Adrenal gland (tissue), 12 donors: ENCODE data around the gene SLIT3. TPM values are rescaled to one million over a fixed set of nuclear protein-coding genes. Genes with fewer than 3 reads are reported as not detected.

Experiments
- DNase-seq, 7 donors: peaks; one replicate each; pipeline ENCODE4 v3.0.0-alpha.2; 2019 to 2020
- H3K27ac ChIP-seq, 5 donors: fragments of 200-600 bp; sonication (generic) in 4 of 5; 1 replicate in 3 of 5; 2 replicates in 2 of 5; pipeline versions ENCODE4 v1.5.1 to v1.8.0; 2016 to 2020; ENCODE audit warnings: mild to moderate bottlenecking in 1 of 5
- H3K27me3 ChIP-seq: fragments of 200-600 bp; 2 replicates; pipeline ENCODE4 v1.8.0; 2021
- H3K36me3 ChIP-seq, 2 donors: fragments of 200-600 bp; replicated peaks in 1 of 2; 1 replicate in 1 of 2; 2 replicates in 1 of 2; pipeline versions ENCODE4 v1.5.1 to v1.8.0; 2018 to 2022
- H3K4me1 ChIP-seq, 2 donors: fragments of 200-600 bp; replicated peaks in 1 of 2; 1 replicate in 1 of 2; 2 replicates in 1 of 2; pipeline versions ENCODE4 v1.5.1 to v1.8.0; 2018 to 2021
- H3K4me3 ChIP-seq, 4 donors: fragments of 200-600 bp; sonication (generic) in 3 of 4; one replicate each; pipeline ENCODE4 v1.5.1; 2016 to 2018
- H3K9me3 ChIP-seq, 3 donors: fragments of 200-600 bp; sonication (generic) in 1 of 3; replicated peaks in 1 of 3; 1 replicate in 2 of 3; 2 replicates in 1 of 3; pipeline versions ENCODE4 v1.5.1 to v1.8.0; 2016 to 2021
- POLR2A ChIP-seq, 2 donors: fragments of 450-650 bp; IDR thresholded peaks; one replicate each; pipeline ENCODE4 v1.6.1; 2017; ENCODE audit warnings: antibody characterized with exemption in 2 of 2, mild to moderate bottlenecking in 2 of 2, moderate library complexity in 1 of 2
- WGBS, 4 donors: extraction: QIAGEN DNeasy Blood & Tissue Kit in 2 of 4; methylation state at CpG; one replicate each; pipeline versions ENCODE4 v1.1.5 to v1.1.7; 2013 to 2017; 5-methylcytosine and 5-hydroxymethylcytosine counted together
- intact Hi-C, 2 donors: fragments of 100-400 bp; cut with DNase I; formaldehyde crosslinking; loops; one replicate each; pipeline versions ENCODE4 v1.14.1 to v1.15.0; 2022 to 2023
- polyA plus RNA-seq, 3 donors: library from polyadenylated mRNA; stranded (reverse); fragments of 200-250 nt in 2 of 3; fragments of 350-450 nt in 1 of 3; fragmentation: Illumina TruSeq in 1 of 3; extraction: RNeasy Lipid Tissue Mini Kit (QIAGEN cat#74804) in 1 of 3; gene quantifications; one replicate each; pipeline ENCODE4 v1.2.3, GENCODE V29; 2013 to 2014
- total RNA-seq, 9 donors: library from RNA; depleted of rRNA in 4 of 9; stranded (reverse); fragments of >200 nt in 4 of 9; fragments of 120-200 nt in 1 of 9; fragmentation: NEBNext Ultra II Directional in 1 of 9; extraction: Animal tissue kit (Norgen Biotek cat#: 25700) in 1 of 9; gene quantifications; one replicate each; pipeline versions ENCODE4 v1.1.0 to v1.2.4, GENCODE V29; 2013 to 2023
- TF ChIP-seq, protein P1 (sequence below), 6 experiments: fragments of 450-650 bp in 4 of 6; fragments of 200-600 bp in 2 of 6; sonication (generic) in 1 of 6; IDR thresholded peaks; 1 replicate in 5 of 6; 2 replicates in 1 of 6; pipeline versions ENCODE4 v1.5.1 to v1.8.0; 2016 to 2021; ENCODE audit warnings: antibody characterized with exemption in 6 of 6, mild to moderate bottlenecking in 2 of 6, moderate library complexity in 1 of 6
- donor health status: healthy with polysubstance abuse.
- donor health status: Bipolar disorder and iron deficiency.
- donor health status: DM: yes; HTN: yes; CAD: no.
- donor health status: DM: no; HTN: no; CAD: no.
- donor health status: DM: no; HTN: no; CAD: no.
- donor health status: DM: yes; HTN: yes; CAD: no.

Gene SLIT3
- total and polyA plus RNA-seq, 12 donors = 10.0 to 94.1 (median 32.8) TPM

DNA sequence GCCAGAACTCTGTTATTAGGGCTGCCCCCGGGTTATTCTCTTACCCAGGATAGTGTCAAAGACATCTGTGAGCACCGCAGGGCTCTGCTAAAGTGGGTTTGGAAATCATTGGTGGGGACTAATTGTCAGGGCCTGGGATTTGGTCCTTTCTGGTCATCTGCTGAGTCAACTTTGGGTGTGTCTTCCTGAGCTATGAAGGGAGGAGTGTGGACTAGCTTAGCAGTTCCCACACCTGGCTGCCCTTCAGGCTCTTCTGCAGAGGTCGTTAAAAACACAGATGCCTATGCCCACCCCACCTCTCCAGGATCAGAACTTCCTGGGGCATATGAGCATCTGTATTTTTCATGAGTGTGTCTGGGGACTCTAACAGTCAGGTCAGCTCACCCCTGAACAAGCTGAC is 352.2 kb downstream of the SLIT3 start:
- TF ChIP-seq POLR2A (IDR thresholded peaks at IDR 0.05) = no peak
- TF ChIP-seq, protein P1, sequence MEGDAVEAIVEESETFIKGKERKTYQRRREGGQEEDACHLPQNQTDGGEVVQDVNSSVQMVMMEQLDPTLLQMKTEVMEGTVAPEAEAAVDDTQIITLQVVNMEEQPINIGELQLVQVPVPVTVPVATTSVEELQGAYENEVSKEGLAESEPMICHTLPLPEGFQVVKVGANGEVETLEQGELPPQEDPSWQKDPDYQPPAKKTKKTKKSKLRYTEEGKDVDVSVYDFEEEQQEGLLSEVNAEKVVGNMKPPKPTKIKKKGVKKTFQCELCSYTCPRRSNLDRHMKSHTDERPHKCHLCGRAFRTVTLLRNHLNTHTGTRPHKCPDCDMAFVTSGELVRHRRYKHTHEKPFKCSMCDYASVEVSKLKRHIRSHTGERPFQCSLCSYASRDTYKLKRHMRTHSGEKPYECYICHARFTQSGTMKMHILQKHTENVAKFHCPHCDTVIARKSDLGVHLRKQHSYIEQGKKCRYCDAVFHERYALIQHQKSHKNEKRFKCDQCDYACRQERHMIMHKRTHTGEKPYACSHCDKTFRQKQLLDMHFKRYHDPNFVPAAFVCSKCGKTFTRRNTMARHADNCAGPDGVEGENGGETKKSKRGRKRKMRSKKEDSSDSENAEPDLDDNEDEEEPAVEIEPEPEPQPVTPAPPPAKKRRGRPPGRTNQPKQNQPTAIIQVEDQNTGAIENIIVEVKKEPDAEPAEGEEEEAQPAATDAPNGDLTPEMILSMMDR (IDR thresholded peaks at IDR 0.05) = no peak
- intact Hi-C loops = no loop called here
- Histone ChIP-seq H3K4me1 (no peaks in the 10 kb centered on the region), H3K27ac (no peak overlapping the region), H3K36me3 (no peaks in the 10 kb centered on the region), H3K4me3 (no peak overlapping the region), H3K9me3 (no peaks in the 10 kb centered on the region), H3K27me3 (no peaks in the 10 kb centered on the region)
- 71 to 100% (median 81%) methylated on average over 2 to 3 of the region's 3 CpGs for WGBS, 4 donors
- DNase-seq = no peak

DNA sequence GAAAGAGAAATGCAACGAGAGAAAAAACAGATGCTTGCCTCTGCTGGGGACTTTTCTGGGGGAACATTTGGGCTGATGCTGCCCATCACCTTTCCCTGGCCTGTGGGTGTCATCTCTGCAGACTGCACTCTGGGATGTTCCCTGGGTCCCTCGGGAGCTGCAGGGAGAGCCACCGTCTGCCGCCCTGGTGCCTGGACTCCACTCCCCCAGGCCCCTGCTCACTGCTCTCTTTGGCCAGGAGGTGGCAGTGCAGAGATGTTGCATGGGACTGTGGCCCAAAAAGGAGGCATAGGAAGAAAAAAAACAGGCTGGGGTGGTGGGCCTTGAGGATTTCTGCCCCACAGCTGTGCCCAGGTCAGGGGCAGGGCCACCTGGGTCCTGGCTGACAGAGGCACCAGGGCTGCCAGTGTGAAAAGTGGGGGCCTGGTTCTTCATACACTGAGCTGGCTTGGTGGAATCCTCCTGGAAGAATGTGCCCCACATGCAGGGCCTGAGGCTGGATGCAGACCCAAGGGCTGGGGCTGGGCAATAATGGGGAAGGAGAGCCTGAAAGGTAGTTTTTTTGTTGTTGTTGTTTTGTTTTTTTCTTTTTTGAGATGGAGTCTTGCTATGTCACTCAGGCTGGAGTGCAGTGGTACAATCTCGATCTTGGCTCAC is 353.6 kb downstream of the SLIT3 start:
- peak; percentile 46 to 76 (median 56) for DNase-seq
- 51 to 53% (median 51%) methylated on average over 3 to 5 of the region's 5 CpGs for WGBS, 4 donors
- H3K27ac ChIP-seq = no peak overlapping the region

DNA sequence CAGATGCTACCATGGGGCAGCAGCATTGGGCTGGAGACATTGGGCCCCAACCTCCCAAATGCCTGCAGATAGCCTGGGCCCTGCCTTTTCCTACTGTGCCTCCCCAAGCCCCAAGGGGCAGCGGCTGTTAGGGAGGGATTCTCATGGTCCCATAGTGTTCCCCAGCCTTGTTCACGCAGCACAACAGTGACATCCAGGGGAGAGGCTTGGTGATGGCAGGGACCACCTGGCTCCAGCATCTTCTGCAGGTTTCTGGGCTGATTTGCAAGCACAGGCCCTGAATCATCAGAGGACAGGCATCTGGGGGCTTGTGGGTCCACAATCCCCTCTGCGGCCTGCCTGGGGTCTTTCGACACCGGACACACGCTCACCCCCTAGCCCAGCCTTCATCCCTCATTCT is 354.6 kb downstream of the SLIT3 start:
- no peak for DNase-seq
- no peaks in the 10 kb centered on the region for H3K27me3 ChIP-seq
- intact Hi-C loops = no loop called here
- no peaks in the 10 kb centered on the region for H3K36me3 ChIP-seq
- TF ChIP-seq, protein P1 (IDR thresholded peaks at IDR 0.05) = peak in 1 of 6 experiments; percentile 13
- TF ChIP-seq POLR2A (IDR thresholded peaks at IDR 0.05) = no peak
- H3K4me3 ChIP-seq = no peak overlapping the region
- H3K9me3 ChIP-seq = no peaks in the 10 kb centered on the region
- 89 to 100% (median 90%) methylated on average over 5 to 6 of the region's 6 CpGs for WGBS, 4 donors
- H3K27ac ChIP-seq = no peak overlapping the region
- no peaks in the 10 kb centered on the region for H3K4me1 ChIP-seq

More for the DNA sequence above, 353.6 kb downstream of the SLIT3 start:
- Histone ChIP-seq H3K4me1 (no peaks in the 10 kb centered on the region), H3K9me3 (no peaks in the 10 kb centered on the region), H3K4me3 (no peak overlapping the region), H3K36me3 (no peaks in the 10 kb centered on the region), H3K27me3 (no peaks in the 10 kb centered on the region)
- TF ChIP-seq, protein P1 (IDR thresholded peaks at IDR 0.05) = peak; percentile 42 to 71 (median 60)
- TF ChIP-seq POLR2A (IDR thresholded peaks at IDR 0.05) = no peak
- intact Hi-C loops = no loop called here

DNA sequence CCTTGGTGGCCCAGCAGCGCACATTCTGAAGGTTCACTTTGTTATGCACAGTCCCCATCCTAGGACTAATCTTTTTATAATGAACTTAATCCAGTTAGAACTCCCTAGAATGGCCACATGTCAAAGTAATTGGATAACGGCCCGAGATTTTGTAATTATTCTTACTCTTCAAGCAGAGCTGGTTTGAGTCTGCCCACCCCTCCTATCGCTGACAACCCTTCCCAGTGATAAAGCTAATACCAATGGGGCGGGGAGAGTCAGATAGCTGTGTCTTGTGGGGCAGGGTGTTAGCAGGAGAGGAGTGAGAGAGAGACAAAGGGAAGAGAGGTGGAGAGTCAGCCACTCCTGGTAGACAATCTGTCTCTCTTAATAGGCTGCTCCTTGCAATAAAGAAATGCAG is 356.9 kb downstream of the SLIT3 start:
- Histone ChIP-seq H3K4me3 (no peak overlapping the region), H3K27me3 (no peaks in the 10 kb centered on the region), H3K4me1 (no peaks in the 10 kb centered on the region), H3K27ac (no peak overlapping the region), H3K36me3 (no peaks in the 10 kb centered on the region), H3K9me3 (no peaks in the 10 kb centered on the region)
- WGBS, 4 donors = 74 to 84% (median 78%) methylated on average over 5 of the region's 5 CpGs
- TF ChIP-seq, protein P1 (IDR thresholded peaks at IDR 0.05) = no peak
- TF ChIP-seq POLR2A (IDR thresholded peaks at IDR 0.05) = no peak
- intact Hi-C loops = no loop called here
- DNase-seq = no peak
